Activated CD8-positive, alpha-beta T cell treated with anti-CD3 and anti-CD28 coated beads for 36 hours (primary cell): ENCODE data around the gene ARSG. TPM values are rescaled to one million over a fixed set of nuclear protein-coding genes. Genes with fewer than 3 reads are reported as not detected.

Experiments
- ATAC-seq: fragments of 200-7000 bp; cut with Tn5 transposase; one replicate; pipeline ENCODE4 v1.10.0; 2021; ENCODE audit warnings: mild to moderate bottlenecking, moderate library complexity
- CTCF ChIA-PET: fragments of 350-600 bp; sonication (Branson Sonifier 250); formaldehyde crosslinking; loops from one replicate; lab custom pipeline; 2021; ENCODE audit warnings: antibody characterized with exemption; lab: Charles Lee
- POLR2A ChIA-PET: fragments of 350-600 bp; sonication (Branson Sonifier 250); formaldehyde crosslinking; loops from one replicate; lab custom pipeline; 2021; ENCODE audit warnings: antibody characterized with exemption; lab: Charles Lee
- DNase-seq: peaks from one replicate; pipeline ENCODE4 v3.0.0-alpha.2; 2020
- H3K27ac Mint-ChIP-seq: one replicate; pipeline ENCODE4 v1.8.0; 2021; ENCODE audit warnings: mild to moderate bottlenecking, mixed read lengths
- H3K27me3 Mint-ChIP-seq: one replicate; pipeline ENCODE4 v1.8.0; 2021; ENCODE audit warnings: mixed read lengths
- H3K36me3 Mint-ChIP-seq: one replicate; pipeline ENCODE4 v1.8.0; 2021; ENCODE audit warnings: low read depth, mixed read lengths
- H3K4me1 Mint-ChIP-seq: one replicate; pipeline ENCODE4 v1.8.0; 2021; ENCODE audit warnings: low read depth, mixed read lengths
- H3K4me3 Mint-ChIP-seq: one replicate; pipeline ENCODE4 v1.8.0; 2021; ENCODE audit warnings: mild to moderate bottlenecking, moderate library complexity, mixed read lengths
- H3K9me3 Mint-ChIP-seq: one replicate; pipeline ENCODE4 v1.8.0; 2021; ENCODE audit warnings: mixed read lengths
- CTCF ChIP-seq: fragments of 200-600 bp; IDR thresholded peaks from one replicate; pipeline ENCODE4 v1.8.0; 2022; ENCODE audit warnings: antibody characterized with exemption, mild to moderate bottlenecking
- intact Hi-C: fragments of 100-400 bp; cut with micrococcal nuclease; formaldehyde crosslinking; loops from one replicate; pipeline ENCODE4 v1.10.0; 2022
- total RNA-seq, 2 experiments: library from RNA; stranded (reverse); gene quantifications; one replicate each; pipeline ENCODE4 v1.2.3, GENCODE V29; 2021

ARSG gene
- total RNA-seq, 2 experiments from 2014 or later = 7.2 to 8.4 TPM

- ChIA-PET CTCF (interaction anchor here (0.7 to 12.2 kb wide), 9 partner anchors 9 to 284 kb away, joined by 3 to 166 read pairs (median 8); no protein-coding TSS in a partner anchor), POLR2A (interaction anchor here (1.0 to 1.7 kb wide), 3 partner anchors 10 to 165 kb away, joined by 3 to 4 read pairs (median 4); partner anchors contain the start of gene ARSG)
- intact Hi-C loops = no loop called here
- ATAC-seq (no peak), DNase-seq (no peak)
- H3K36me3 Mint-ChIP-seq = no peaks in the 10 kb centered on the region
- TF ChIP-seq CTCF = no peak
- H3K4me1 Mint-ChIP-seq = peaks cover 46% of the 10 kb centered on the region
- H3K9me3 Mint-ChIP-seq = no peaks in the 10 kb centered on the region
- H3K27ac Mint-ChIP-seq = peak overlapping the region; percentile 63
- H3K4me3 Mint-ChIP-seq = peak overlapping the region; percentile 83
- H3K27me3 Mint-ChIP-seq = no peaks in the 10 kb centered on the region
Measured at GRCh38 chr17:68456339-68457167, 165.3 kb downstream of the ARSG start.

DNA sequence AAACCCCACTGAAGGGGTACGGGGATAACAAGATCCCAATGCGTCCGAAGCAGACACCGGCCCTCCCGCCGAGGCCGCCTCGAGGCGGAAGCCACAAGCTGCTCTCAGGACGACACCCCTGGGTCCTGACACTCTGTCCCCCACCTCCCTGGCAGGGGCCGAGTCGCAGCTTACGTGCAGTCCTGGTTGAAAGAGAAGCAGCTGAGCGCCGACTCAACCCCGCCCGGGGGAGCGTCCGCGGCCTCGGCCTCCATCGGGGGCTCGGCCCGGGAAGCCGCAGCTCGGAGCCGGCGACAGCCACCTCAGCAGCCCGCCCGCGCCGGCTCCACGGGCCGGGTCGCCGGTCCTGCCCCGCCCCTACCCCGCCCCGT, 165.9 kb downstream of the ARSG start, which contains the start of gene WIPI1:
TSS of gene WIPI1 (minus strand) at position 329 of the 371 bp plus-strand sequence. CDS start at position 254, 75 bp downstream.
- no peaks in the 10 kb centered on the region for H3K9me3 Mint-ChIP-seq
- intact Hi-C loops = no loop called here
- DNase-seq (peak; percentile 58), ATAC-seq (no peak)
- H3K27me3 Mint-ChIP-seq = no peaks in the 10 kb centered on the region
- H3K4me1 Mint-ChIP-seq = peaks cover 52% of the 10 kb centered on the region
- no peaks in the 10 kb centered on the region for H3K36me3 Mint-ChIP-seq
- ChIA-PET CTCF (interaction anchor here (1.3 to 12.2 kb wide), 6 partner anchors 9 to 285 kb away, joined by 4 to 166 read pairs (median 12); no protein-coding TSS in a partner anchor), POLR2A (interaction anchor here (1.3 to 4.4 kb wide), 4 partner anchors 10 to 260 kb away, joined by 4 to 31 read pairs (median 12); partner anchors contain the start of genes AMZ2, ARSG and SLC16A6)
- peak within 1 kb of the TSS; percentile 63 for H3K27ac Mint-ChIP-seq
- H3K4me3 Mint-ChIP-seq = peak within 1 kb of the TSS; percentile 83
- no peak for TF ChIP-seq CTCF

GRCh38 chr17:68457539-68458259, 166.4 kb downstream of the ARSG start:
- Mint-ChIP-seq H3K36me3 (no peaks in the 10 kb centered on the region), H3K4me3 (peak overlapping the region; percentile 83), H3K9me3 (no peaks in the 10 kb centered on the region), H3K27me3 (no peaks in the 10 kb centered on the region), H3K27ac (peak overlapping the region; percentile 30), H3K4me1 (peaks cover 57% of the 10 kb centered on the region)
- POLR2A ChIA-PET = interaction anchor here (0.9 to 4.4 kb wide), 7 partner anchors 11 to 261 kb away, joined by 3 to 31 read pairs (median 5); partner anchors contain the start of genes AMZ2, ARSG and SLC16A6
- peak; percentile 93 for ATAC-seq
- TF ChIP-seq CTCF = no peak
- intact Hi-C loops = no loop called here
- DNase-seq = peak; percentile 98
- CTCF ChIA-PET = interaction anchor here (1.2 to 12.2 kb wide), 10 partner anchors 9 to 463 kb away, joined by 3 to 166 read pairs (median 7); no protein-coding TSS in a partner anchor

- H3K27me3 Mint-ChIP-seq = no peaks in the 10 kb centered on the region
Measured at GRCh38 chr17:68458260-68459036, 167.2 kb downstream of the ARSG start.

More at GRCh38 chr17:68458260-68459036, 167.2 kb downstream of the ARSG start:
- DNase-seq = peak; percentile 33
- intact Hi-C loops = no loop called here
- TF ChIP-seq CTCF = no peak
- ATAC-seq = no peak
- H3K9me3 Mint-ChIP-seq = no peaks in the 10 kb centered on the region
- POLR2A ChIA-PET = interaction anchor here (0.8 to 4.4 kb wide), 8 partner anchors 18 to 261 kb away, joined by 3 to 31 read pairs (median 5); partner anchors contain the start of genes AMZ2, ARSG, PRKAR1A and SLC16A6
- no peaks in the 10 kb centered on the region for H3K36me3 Mint-ChIP-seq
- CTCF ChIA-PET = interaction anchor here (0.7 to 12.2 kb wide), 17 partner anchors 8 to 464 kb away, joined by 3 to 166 read pairs (median 4); no protein-coding TSS in a partner anchor
- peak overlapping the region; percentile 83 for H3K4me3 Mint-ChIP-seq
- H3K27ac Mint-ChIP-seq = peak overlapping the region; percentile 66
- peaks cover 56% of the 10 kb centered on the region for H3K4me1 Mint-ChIP-seq
